HG02571 (cell line): ENCODE measurements around the gene ADIPOR2.

Source experiments
- ATAC-seq: cut with Tn5 transposase; IDR thresholded peaks from one replicate; pipeline ENCODE4 v1.9.1; 2021; ENCODE audit warnings: mild to moderate bottlenecking, moderate library complexity; ENCODE audit not compliant: unreplicated experiment

Gene ADIPOR2

DNA sequence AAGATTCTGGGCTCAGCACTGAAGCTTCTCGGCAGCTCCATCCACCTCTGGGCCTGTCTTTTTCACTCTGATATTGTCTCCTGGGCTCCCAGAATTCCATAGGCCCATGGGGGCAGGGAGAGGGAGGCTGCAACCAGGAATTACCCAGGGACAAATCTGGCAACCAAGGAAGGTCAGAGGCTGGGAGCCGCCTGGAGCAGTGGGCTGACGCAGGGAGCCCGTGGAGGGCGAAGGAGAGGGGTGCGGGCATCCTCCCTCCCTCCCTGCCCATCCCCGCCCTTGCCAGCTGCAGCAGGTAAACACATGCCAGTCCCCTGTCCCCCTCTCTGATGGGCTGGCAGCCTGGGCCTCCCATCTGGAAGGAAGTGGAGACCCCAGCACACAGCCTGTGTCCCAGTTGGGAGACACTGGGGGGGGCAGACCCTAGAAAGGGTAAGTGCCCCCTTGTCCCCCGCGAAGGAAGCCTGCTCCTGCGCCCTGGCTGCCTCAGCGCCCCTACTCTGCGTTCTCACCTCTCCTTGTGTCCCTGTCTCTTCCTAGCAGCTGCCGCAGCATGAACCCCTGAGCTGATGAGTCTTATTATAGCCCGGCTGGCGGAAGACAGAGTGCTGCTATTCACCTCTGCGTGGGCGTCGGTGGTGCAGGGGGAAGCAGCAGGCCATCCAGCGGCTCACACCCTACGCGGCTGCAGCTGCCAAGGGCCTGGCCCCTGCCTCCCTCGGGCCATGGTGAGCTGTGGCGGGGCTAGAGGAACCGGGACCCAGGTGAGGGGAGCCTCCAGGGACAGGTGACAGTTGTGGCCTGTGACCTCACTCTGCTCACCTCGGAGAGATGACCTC, 136.2 kb downstream of the ADIPOR2 start:
- ATAC-seq: no peak

DNA sequence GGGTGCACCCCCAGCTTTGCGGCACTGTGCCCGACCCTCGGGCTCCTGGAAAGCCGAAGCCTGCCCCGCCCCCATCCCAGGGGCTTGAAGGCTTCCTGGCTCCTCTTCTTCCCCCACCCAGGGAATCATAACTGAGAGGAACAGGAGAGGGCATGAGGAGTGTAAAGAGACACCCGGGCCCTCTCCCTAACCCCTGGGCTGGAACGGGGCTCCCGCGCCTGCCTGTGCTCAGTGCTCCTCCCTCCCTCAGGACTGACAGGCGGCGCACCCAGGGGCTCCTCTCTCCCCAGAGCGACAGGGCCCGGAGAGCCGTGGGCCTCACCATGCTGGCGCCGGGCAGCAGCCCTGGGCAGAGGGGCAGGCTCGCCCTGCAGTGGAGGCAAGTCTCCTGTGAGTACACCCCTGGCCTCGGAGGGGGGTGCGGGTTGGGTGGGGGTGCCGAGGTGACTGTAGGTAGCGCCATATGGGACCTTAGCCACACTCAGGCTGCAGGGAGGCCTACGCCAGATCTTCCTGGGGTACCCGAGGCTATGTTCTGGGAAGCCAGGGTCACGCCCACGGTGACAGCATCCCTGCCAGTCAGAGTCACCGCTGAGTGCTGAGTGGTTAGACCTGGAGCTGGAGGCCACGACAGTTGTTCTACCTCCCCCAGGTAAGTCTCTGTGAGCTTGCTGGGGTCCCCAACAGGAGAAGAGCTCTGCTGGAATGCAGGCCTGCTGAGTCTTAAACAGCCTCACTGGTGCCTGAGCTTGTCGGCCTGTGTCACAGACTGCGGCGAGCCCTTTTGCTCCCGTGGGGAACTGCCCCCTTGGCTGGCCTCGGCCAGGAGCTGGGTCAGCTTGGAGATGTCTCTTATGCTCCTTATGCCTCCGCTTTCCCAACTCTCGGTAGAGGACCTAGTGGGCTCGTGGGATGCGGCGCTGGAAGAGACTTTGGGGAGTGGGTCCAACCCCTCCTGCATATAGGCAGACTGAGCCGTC, 137.2 kb downstream of the ADIPOR2 start:
- ATAC-seq: no peak

DNA sequence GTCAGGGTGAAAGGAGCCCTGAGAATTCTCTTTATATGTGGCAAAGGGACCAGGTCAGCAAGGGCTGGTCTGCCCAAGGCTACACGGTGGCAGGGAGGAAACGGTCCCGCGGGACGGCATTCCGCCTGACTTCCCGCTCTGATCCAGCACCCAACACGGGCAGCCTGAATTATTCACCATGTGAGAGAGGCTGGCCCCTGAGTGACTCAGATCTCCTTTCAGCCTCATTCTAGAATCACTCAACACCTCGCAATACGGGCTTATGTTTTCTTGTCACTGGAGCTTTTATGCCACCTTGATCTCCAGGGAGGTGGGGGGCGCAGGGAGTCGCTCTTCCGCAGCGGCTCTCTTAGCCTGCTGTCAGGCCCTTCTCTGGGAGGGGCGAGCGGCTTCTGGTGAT, 138.0 kb downstream of the ADIPOR2 start:
- no peak for ATAC-seq

DNA sequence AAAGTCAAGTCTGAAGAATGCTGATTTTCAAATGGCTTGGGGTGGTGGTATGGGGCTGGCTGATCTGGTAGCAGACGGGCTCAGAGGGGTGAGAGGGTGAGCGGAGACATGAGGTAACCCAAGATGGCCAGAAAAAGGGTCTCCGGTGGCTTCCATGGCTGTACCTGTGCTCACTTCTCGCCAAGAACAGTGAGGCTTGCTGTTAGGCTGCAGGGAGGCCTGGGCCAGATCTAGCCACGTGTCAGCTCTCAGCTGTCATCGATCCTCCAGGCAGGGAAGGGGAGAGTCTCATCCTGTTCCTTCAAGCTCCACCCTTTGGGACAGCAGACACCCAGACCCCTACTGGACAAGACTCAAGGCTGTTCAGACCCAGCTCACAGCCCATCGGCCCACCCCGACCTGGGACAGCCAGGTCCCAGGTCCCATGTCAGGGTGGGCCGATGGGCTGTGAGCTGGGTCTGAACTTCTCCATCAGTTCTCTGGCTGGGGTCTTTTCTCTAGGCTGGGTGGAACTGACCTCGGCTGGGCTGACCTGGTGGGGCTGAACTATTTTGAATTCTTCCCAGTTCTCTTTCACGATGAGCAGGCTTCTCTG, 138.5 kb downstream of the ADIPOR2 start:
- no peak for ATAC-seq

DNA sequence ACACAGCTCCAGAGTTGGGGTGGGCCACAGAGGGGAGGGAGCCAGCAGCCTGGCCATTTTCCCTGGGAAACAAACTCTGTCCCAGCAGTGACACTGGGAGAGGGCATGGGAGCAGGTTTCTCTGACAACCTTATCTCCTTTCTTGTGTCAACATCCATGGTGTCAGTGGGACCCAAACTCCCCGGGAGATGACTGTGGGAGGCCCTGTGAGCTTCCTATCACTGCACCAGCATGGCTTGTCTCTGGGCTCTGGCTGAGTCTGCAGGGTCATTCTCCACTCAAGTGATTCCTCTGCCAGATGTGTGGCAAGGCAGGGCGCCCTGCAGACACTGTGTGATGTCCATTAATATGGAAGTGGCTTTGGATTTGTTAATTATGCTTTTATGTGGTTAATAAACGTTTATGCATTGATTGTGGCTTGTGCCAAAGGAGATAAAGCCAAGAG, 139.6 kb downstream of the ADIPOR2 start:
- ATAC-seq: no peak

DNA sequence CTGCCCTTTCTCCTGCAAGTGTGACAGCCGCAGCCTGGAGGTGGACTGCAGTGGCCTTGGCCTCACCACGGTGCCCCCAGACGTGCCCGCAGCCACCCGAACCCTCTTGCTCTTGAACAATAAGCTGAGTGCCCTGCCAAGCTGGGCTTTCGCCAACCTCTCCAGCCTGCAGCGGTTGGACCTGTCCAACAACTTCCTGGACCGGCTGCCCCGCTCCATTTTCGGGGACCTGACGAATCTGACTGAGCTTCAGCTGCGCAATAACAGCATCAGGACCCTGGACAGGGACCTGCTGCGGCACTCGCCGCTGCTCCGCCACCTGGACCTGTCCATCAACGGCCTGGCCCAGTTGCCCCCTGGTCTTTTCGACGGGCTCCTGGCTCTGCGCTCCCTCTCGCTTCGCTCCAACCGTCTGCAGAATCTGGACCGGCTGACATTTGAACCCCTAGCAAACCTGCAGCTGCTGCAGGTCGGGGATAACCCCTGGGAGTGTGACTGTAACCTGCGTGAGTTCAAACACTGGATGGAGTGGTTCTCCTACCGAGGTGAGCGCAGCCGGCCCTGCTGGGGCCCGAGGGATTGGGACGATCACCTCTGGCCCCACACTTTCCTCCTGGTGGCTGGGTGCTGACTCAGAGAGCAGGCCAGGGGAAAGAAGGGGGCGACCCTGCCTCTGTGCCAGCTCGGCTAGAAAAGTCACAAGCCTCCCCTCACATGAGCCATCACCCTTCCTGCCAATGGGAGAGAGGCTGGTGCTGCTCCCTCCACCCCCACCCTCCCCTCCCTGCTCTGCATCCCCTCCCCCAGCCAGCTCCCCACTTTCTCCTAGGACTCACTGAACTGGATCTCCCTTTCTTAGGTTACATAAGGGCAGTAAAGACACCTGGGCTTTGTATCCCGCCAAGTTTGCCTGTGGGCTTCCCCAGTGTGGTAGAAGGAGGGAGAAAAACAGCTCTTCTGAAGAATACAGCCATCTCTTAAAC, 140.4 kb downstream of the ADIPOR2 start:
- no peak for ATAC-seq

DNA sequence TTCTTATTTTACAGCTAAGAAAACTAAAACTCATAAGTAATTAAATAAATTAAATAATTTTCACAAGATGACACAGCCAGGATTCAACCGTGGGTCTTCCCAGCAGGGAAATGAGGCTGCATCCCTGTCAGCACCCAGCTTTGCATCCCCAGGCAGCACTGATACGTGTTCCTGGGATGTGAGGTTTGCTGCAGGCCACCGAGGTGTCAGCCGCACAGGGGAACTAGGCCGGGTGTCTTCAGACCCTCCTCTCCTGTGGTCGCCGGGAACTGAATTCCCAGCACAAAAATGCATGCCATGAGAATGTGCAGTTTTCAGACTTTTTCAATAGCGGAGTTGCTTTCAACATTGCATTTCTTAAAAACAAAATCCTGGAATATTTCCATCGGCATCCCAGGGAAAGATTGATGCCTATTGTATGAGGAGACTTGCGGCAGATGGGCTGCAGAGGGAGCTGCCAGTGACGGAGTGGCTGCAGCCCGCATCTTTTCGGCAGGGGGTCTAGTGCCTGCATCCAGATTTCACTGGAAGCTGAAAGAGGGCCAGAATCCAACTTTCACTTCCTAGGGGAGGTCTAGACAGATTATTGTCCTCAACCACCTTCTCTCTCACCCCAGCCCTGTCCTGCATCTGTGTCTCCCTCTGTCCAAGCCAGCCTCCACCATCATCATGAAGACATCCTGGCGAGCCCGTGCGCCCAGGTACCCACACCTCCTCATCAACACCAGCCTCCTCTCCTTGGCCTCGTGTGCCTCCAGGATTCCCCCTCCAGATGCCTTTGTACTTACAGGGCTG, 142.1 kb downstream of the ADIPOR2 start:
- ATAC-seq: no peak

DNA sequence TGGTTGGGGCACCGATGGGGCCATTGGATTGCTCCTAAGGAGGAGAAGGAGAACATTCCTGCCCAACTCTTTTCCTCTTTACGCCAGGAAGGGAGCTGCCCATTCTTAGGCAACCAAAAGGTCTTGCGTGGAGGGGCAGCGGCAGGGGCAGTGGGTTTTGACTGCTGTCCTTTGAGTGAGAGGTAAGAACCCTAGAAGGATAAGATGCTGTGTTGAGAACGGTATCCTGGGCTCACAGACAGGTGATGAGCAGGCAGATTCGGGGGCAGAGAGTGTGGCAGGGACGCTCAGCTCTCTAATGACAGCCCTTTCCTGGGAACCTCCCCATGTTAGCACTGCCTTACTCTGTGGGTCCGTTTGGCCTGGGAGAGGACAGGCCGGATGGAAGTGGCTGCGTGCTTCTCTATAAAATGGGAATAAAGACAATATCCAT, 142.7 kb downstream of the ADIPOR2 start:
- ATAC-seq: no peak

DNA sequence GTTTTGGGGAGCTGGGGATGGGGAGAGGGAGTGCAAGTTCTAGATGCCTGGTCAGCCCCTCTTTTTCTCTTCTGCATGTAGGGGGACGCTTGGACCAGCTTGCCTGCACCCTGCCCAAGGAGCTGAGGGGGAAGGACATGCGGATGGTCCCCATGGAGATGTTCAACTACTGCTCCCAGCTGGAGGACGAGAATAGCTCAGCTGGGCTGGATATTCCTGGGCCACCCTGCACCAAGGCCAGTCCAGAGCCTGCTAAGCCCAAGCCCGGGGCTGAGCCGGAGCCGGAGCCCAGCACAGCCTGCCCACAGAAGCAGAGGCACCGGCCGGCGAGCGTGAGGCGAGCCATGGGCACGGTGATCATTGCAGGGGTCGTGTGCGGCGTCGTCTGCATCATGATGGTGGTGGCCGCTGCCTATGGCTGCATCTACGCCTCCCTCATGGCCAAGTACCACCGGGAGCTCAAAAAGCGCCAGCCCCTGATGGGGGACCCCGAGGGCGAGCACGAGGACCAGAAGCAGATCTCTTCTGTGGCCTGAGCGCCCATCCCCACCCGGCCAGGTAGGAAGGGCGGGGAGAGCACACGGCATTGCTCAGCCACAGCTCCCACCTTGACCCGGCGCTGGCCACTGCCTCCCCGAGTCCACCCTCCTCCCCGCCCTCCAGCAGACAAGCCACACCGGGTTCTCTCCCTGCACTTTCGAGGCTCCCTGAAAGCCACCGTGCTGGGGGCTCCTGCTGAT, 143.5 kb downstream of the ADIPOR2 start:
- ATAC-seq: no peak

DNA sequence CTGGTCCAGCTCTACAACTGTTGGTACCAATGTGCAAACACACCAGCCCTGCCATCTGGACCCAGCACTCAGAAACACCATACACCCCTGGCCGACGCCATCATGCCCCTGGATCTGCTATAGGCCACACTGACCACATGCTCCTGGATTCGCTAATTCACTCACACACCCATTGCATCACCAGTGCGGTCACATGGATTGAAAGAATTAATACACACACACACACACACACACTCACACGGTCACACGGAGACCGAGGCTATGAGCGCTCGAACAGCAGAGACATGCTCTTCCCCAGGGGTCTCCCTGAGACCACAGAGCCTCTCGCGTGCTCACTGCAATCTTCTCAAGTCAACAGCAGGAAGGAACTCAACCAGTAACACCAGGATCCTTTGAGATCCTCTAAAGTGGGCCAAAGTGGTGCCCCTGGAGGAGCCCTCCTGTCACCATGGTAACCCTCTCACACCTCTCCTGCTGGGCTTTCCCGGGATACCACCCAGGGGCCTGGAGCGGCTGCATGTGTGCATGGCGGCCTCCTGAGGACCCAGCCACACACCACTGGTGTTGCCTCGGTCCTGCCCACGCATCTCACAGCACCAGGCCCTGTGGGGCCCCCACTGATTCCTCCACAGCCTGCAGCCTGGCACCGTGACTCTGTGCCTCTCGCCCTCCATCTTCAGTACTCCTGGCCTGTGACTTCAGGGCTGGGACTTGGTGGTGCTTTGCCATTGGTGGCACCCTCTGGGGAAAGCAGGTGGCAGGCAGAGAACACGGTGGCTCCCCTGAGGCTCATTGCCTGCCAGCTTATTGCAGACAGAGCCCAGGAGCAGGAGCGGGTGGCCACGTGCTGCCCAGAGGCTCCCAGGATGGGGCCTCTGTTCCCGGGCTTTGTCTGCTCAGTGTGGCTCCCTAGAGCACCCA, 144.6 kb downstream of the ADIPOR2 start:
- no peak for ATAC-seq

DNA sequence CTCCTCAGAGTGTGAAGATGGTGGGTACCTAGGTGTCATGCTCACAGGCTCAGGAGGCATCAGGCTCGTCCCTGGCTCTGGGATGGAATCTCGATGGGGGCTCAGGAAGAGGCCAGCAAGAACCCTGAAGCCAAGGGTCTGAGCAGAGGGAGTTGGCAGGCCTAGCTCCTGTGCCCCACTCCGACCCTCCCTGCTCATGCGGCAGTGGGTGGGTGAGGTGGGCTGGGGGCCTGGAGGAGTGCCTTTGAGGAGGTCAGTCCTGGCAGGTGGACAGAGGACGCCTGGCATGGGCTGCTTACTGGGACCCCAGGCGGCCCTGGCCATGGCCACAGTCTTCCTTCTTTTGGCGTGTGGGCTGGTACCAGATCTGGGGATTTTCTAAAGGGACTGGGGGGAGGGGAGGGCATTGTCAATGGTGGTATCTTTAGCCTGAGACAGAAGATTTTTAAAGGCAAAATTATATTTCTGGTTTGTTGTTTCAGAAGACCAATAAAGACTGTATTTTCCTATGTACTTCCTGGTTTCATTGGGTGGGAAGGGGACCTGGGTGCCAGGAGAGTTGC, 145.5 kb downstream of the ADIPOR2 start:
- ATAC-seq: no peak

DNA sequence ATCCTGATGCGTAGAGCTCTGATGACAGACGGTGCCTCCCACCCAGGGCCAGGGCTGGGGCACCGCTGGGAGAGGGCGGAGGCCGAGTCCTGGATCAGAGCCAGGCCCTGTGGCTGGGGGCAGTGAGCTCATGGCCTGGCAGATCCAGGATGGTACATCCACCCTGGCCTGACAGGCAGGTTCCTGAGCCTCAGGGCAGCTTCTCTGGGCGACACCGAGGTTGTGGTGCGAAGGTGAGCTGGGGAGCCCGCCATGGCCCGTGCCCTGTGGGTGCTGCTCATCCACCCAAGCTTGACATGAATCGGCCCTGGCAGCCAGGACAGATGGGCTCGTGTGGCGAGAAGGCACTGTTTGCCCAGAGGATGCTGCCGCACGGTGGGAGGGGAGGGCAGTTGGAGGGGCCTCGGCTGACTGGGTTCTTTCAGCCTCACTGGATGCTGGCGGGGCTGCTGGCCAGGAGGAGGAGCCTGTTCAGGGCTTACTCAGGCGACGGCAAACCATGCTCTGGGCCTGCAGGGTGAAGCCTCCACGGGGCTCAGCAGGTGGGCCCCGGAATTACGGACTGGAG, 146.1 kb downstream of the ADIPOR2 start:
- no peak for ATAC-seq

DNA sequence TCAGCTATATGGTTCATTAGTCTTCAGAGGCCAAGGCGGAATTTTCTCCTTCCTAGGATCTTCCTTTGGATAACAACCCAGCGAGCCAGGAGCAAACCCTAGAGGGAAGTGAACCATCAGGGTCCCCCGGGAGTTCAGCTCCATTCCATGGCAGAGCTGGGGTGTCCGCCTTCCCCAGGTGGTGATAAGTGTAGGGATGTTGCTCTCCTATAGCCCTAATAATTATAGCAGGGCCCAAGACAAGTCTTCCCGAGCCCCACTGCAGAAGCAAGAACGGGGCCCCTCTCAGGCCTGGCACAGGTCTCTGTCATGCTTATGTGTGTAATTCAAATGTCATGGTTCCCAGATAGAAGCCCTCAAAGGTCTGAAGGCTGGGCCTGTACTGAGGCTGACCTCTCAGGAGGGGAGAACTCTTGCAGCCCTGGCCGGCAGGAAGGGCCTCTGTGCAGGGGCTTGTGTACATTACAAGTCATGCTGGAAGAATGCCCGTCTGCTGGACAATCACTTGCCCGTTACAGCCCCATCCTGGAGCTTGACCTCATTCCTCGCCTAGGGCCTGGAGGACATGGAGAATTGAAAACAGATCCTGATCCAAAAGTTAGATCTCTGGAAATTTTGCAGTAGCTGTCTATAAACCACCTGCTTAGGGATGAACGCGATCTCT, 146.8 kb downstream of the ADIPOR2 start:
- no peak for ATAC-seq
